Measurements from ENCODE around the gene BMERB1. TPM values are rescaled to one million over a fixed set of nuclear protein-coding genes. Genes with fewer than 3 reads are reported as not detected.

Gene BMERB1
- total and polyA plus RNA-seq, 7 experiments from 2014 or later = 0.51 to 8.2 (median 2.3) TPM

GRCh38 chr16:15521758-15522509 lies 87.5 kb downstream of the BMERB1 start:
- H3K27ac Mint-ChIP-seq = peak overlapping the region in 1 of 9 donors; percentile 16
- Histone ChIP-seq H3K27me3 (ENCODE audit: control insufficient read depth in 2 of 2, insufficient read depth in 2 of 2, low read length in 2 of 2) (no peaks in the 10 kb centered on the region), H3K27ac (ENCODE audit: low read depth, low read length) (no peak overlapping the region), H3K4me3 (ENCODE audit: low read length) (no peak overlapping the region), H3K36me3 (ENCODE audit: control insufficient read depth in 2 of 3, insufficient read depth in 3 of 3, low read length in 3 of 3) (no peaks in the 10 kb centered on the region), H3K4me1 (ENCODE audit: control insufficient read depth in 2 of 2, insufficient read depth in 2 of 2, low read length in 2 of 2) (peaks cover 0 to 6% of the 10 kb centered on the region in 2 donors), H3K9me3 (ENCODE audit: control insufficient read depth in 2 of 3, low read length in 3 of 3) (no peaks in the 10 kb centered on the region)
- DNase-seq = no peak
- peaks cover 0 to 7% (median 0%) of the 10 kb centered on the region in 5 donors for H3K36me3 Mint-ChIP-seq
- H3K4me1 Mint-ChIP-seq = peaks cover 9 to 21% (median 14%) of the 10 kb centered on the region in 7 donors
- no peak overlapping the region for H3K4me3 Mint-ChIP-seq
- ChIA-PET CTCF (interaction anchor here (0.6 kb wide), 1 partner anchor 40 kb away, joined by 3 read pairs; no protein-coding TSS in a partner anchor), POLR2A (no interaction called here)
- H3K9me3 Mint-ChIP-seq = no peaks in the 10 kb centered on the region
- no peaks in the 10 kb centered on the region for H3K27me3 Mint-ChIP-seq
- ATAC-seq = no peak
- intact Hi-C loops (cut with micrococcal nuclease) = no loop called here

GRCh38 chr16:15523092-15523541 lies 88.7 kb downstream of the BMERB1 start:
- intact Hi-C loops (cut with micrococcal nuclease) = no loop called here
- H3K36me3 ChIP-seq (ENCODE audit: control insufficient read depth in 2 of 3, insufficient read depth in 3 of 3, low read length in 3 of 3) = no peaks in the 10 kb centered on the region
- peaks cover 0 to 6% of the 10 kb centered on the region in 2 donors for H3K4me1 ChIP-seq (ENCODE audit: control insufficient read depth in 2 of 2, insufficient read depth in 2 of 2, low read length in 2 of 2)
- peak overlapping the region in 3 of 10 donors; percentile 26 to 53 (median 26) for H3K4me3 Mint-ChIP-seq
- peak overlapping the region in 3 of 9 donors; percentile 47 to 76 (median 63) for H3K27ac Mint-ChIP-seq
- CTCF ChIA-PET = no interaction called here
- no peak overlapping the region for H3K27ac ChIP-seq (ENCODE audit: low read depth, low read length)
- no peaks in the 10 kb centered on the region for H3K27me3 ChIP-seq (ENCODE audit: control insufficient read depth in 2 of 2, insufficient read depth in 2 of 2, low read length in 2 of 2)
- POLR2A ChIA-PET = no interaction called here
- no peaks in the 10 kb centered on the region for H3K9me3 Mint-ChIP-seq
- DNase-seq (peak in 1 of 9 donors; percentile 9), ATAC-seq (peak; percentile 78)
- H3K27me3 Mint-ChIP-seq = no peaks in the 10 kb centered on the region
- peaks cover 0 to 9% (median 0%) of the 10 kb centered on the region in 5 donors for H3K36me3 Mint-ChIP-seq
- H3K4me3 ChIP-seq (ENCODE audit: low read length) = no peak overlapping the region
- peaks cover 9 to 21% (median 14%) of the 10 kb centered on the region in 7 donors for H3K4me1 Mint-ChIP-seq
- H3K9me3 ChIP-seq (ENCODE audit: control insufficient read depth in 2 of 3, low read length in 3 of 3) = no peaks in the 10 kb centered on the region

- H3K27ac Mint-ChIP-seq = peak overlapping the region in 1 of 9 donors; percentile 63
- intact Hi-C loops (cut with micrococcal nuclease) = no loop called here
- CTCF ChIA-PET = interaction anchor here (0.5 kb wide), 1 partner anchor 180 kb away, joined by 3 read pairs; no protein-coding TSS in a partner anchor
- no peak for ATAC-seq
- H3K4me1 ChIP-seq (ENCODE audit: control insufficient read depth in 2 of 2, insufficient read depth in 2 of 2, low read length in 2 of 2) = peaks cover 0 to 6% of the 10 kb centered on the region in 2 donors
- H3K36me3 ChIP-seq (ENCODE audit: control insufficient read depth in 2 of 3, insufficient read depth in 3 of 3, low read length in 3 of 3) = no peaks in the 10 kb centered on the region
- POLR2A ChIA-PET = interaction anchor here (1.0 kb wide), 1 partner anchor 112 kb away, joined by 3 read pairs; no protein-coding TSS in a partner anchor
- peaks cover 0 to 1% (median 0%) of the 10 kb centered on the region in 11 donors for H3K9me3 Mint-ChIP-seq
- no peak for DNase-seq
- H3K27me3 ChIP-seq (ENCODE audit: control insufficient read depth in 2 of 2, insufficient read depth in 2 of 2, low read length in 2 of 2) = no peaks in the 10 kb centered on the region
- H3K9me3 ChIP-seq (ENCODE audit: control insufficient read depth in 2 of 3, low read length in 3 of 3) = no peaks in the 10 kb centered on the region
- no peak overlapping the region for H3K27ac ChIP-seq (ENCODE audit: low read depth, low read length)
- H3K4me3 ChIP-seq (ENCODE audit: low read length) = no peak overlapping the region
- peaks cover 9 to 21% (median 14%) of the 10 kb centered on the region in 7 donors for H3K4me1 Mint-ChIP-seq
- H3K36me3 Mint-ChIP-seq = peaks cover 0 to 9% (median 0%) of the 10 kb centered on the region in 5 donors
- no peak overlapping the region for H3K4me3 Mint-ChIP-seq
- no peaks in the 10 kb centered on the region for H3K27me3 Mint-ChIP-seq
These were observed 89.6 kb downstream of the BMERB1 start for GRCh38 chr16:15523939-15524338.

DNA sequence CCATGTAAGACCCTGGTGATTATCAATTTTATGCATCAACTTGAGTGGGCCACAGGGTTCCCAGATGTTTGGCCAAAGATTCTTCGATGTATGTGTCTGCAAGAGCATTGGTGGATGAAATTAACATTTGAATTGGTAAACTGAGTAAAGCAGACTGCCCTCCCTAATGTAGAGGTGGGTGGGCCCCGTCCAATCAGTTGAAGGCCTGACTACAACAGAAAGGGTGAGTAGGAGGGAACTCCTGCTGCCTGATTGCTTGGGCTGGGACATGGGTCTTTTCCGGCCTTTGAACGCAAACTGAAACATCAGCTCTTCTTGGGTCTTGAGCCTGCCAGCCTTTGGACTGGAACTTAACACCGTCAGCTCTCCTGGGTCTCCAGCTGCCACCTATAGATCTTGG lies 90.6 kb downstream of the BMERB1 start:
- ATAC-seq = no peak
- ChIA-PET CTCF (no interaction called here), POLR2A (interaction anchor here (1.0 kb wide), 1 partner anchor 111 kb away, joined by 3 read pairs; no protein-coding TSS in a partner anchor)
- peaks cover 0 to 1% (median 0%) of the 10 kb centered on the region in 11 donors for H3K9me3 Mint-ChIP-seq
- peaks cover 0 to 9% (median 0%) of the 10 kb centered on the region in 5 donors for H3K36me3 Mint-ChIP-seq
- DNase-seq = no peak
- Histone ChIP-seq H3K27ac (ENCODE audit: low read depth, low read length) (no peak overlapping the region), H3K9me3 (ENCODE audit: control insufficient read depth in 2 of 3, low read length in 3 of 3) (no peaks in the 10 kb centered on the region), H3K27me3 (ENCODE audit: control insufficient read depth in 2 of 2, insufficient read depth in 2 of 2, low read length in 2 of 2) (no peaks in the 10 kb centered on the region), H3K36me3 (ENCODE audit: control insufficient read depth in 2 of 3, insufficient read depth in 3 of 3, low read length in 3 of 3) (no peaks in the 10 kb centered on the region), H3K4me3 (ENCODE audit: low read length) (no peak overlapping the region), H3K4me1 (ENCODE audit: control insufficient read depth in 2 of 2, insufficient read depth in 2 of 2, low read length in 2 of 2) (peaks cover 0 to 6% of the 10 kb centered on the region in 2 donors)
- no peak overlapping the region for H3K27ac Mint-ChIP-seq
- intact Hi-C loops (cut with micrococcal nuclease) = no loop called here
- H3K27me3 Mint-ChIP-seq = no peaks in the 10 kb centered on the region
- H3K4me3 Mint-ChIP-seq = no peak overlapping the region
- peaks cover 9 to 21% (median 14%) of the 10 kb centered on the region in 7 donors for H3K4me1 Mint-ChIP-seq

DNA sequence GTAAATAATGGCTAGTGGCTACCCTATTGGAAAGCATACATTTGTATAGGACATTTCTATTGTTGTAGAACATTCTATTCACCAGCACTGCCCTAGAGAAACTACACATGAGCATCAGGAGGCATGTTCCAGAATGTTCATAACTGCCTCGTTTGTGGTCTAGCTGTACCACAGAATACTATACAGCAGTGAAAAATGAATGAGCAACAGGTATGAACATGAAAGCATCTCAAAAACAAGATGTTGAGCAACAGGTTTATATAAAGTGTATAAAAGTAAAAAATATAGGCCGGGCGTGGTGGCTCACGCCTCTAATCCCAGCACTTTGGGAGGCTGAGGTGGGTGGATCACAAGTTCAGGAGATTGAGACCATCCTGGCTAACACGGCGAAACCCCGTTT lies 91.7 kb downstream of the BMERB1 start:
- H3K27me3 ChIP-seq (ENCODE audit: control insufficient read depth in 2 of 2, insufficient read depth in 2 of 2, low read length in 2 of 2) = no peaks in the 10 kb centered on the region
- peaks cover 0 to 7% (median 0%) of the 10 kb centered on the region in 5 donors for H3K36me3 Mint-ChIP-seq
- H3K4me3 Mint-ChIP-seq = no peak overlapping the region
- no peaks in the 10 kb centered on the region for H3K36me3 ChIP-seq (ENCODE audit: control insufficient read depth in 2 of 3, insufficient read depth in 3 of 3, low read length in 3 of 3)
- no peak overlapping the region for H3K4me3 ChIP-seq (ENCODE audit: low read length)
- CTCF ChIA-PET = no interaction called here
- H3K4me1 Mint-ChIP-seq = peaks cover 9 to 21% (median 12%) of the 10 kb centered on the region in 7 donors
- no peaks in the 10 kb centered on the region for H3K9me3 ChIP-seq (ENCODE audit: control insufficient read depth in 2 of 3, low read length in 3 of 3)
- intact Hi-C loops (cut with micrococcal nuclease) = no loop called here
- no peak for ATAC-seq
- POLR2A ChIA-PET = no interaction called here
- no peak overlapping the region for H3K27ac ChIP-seq (ENCODE audit: low read depth, low read length)
- H3K4me1 ChIP-seq (ENCODE audit: control insufficient read depth in 2 of 2, insufficient read depth in 2 of 2, low read length in 2 of 2) = peaks cover 0 to 6% of the 10 kb centered on the region in 2 donors
- peaks cover 0 to 1% (median 0%) of the 10 kb centered on the region in 11 donors for H3K9me3 Mint-ChIP-seq
- no peaks in the 10 kb centered on the region for H3K27me3 Mint-ChIP-seq
- H3K27ac Mint-ChIP-seq = no peak overlapping the region
- no peak for DNase-seq

- peaks cover 0 to 6% of the 10 kb centered on the region in 2 donors for H3K4me1 ChIP-seq (ENCODE audit: control insufficient read depth in 2 of 2, insufficient read depth in 2 of 2, low read length in 2 of 2)
- intact Hi-C loops (cut with micrococcal nuclease) = no loop called here
- H3K27ac ChIP-seq (ENCODE audit: low read depth, low read length) = no peak overlapping the region
- ATAC-seq = no peak
- Mint-ChIP-seq H3K4me1 (peaks cover 9 to 19% (median 11%) of the 10 kb centered on the region in 7 donors), H3K27me3 (no peaks in the 10 kb centered on the region), H3K36me3 (peaks cover 0 to 8% (median 0%) of the 10 kb centered on the region in 5 donors), H3K27ac (no peak overlapping the region), H3K9me3 (peaks cover 0 to 3% (median 0%) of the 10 kb centered on the region in 11 donors), H3K4me3 (no peak overlapping the region)
- no peak overlapping the region for H3K4me3 ChIP-seq (ENCODE audit: low read length)
- no peaks in the 10 kb centered on the region for H3K36me3 ChIP-seq (ENCODE audit: control insufficient read depth in 2 of 3, insufficient read depth in 3 of 3, low read length in 3 of 3)
- DNase-seq = no peak
- H3K9me3 ChIP-seq (ENCODE audit: control insufficient read depth in 2 of 3, low read length in 3 of 3) = no peaks in the 10 kb centered on the region
- ChIA-PET CTCF (no interaction called here), POLR2A (no interaction called here)
- H3K27me3 ChIP-seq (ENCODE audit: control insufficient read depth in 2 of 2, insufficient read depth in 2 of 2, low read length in 2 of 2) = no peaks in the 10 kb centered on the region
These were observed 92.3 kb downstream of the BMERB1 start for GRCh38 chr16:15526731-15527130.

Data from naive thymus-derived CD4-positive, alpha-beta T cell (primary cell).